Erythroblast (primary cell): ENCODE results near the gene SNAP47.

ENCODE experiments used
- GATA1 ChIP-seq: IDR thresholded peaks from 2 replicates; pipeline ENCODE4 v1.6.1; 2011; ENCODE audit warnings: low read depth, mild to moderate bottlenecking, control low read depth, low read length, moderate library complexity
- POLR2A ChIP-seq: IDR thresholded peaks from 2 replicates; pipeline ENCODE4 v1.6.1; 2011; ENCODE audit warnings: mild to moderate bottlenecking, low read length

- no peak for TF ChIP-seq POLR2A
- TF ChIP-seq GATA1 = no peak
These were observed 477 bp downstream of the SNAP47 start for GRCh38 chr1:227735539-227736285.
